Right kidney (tissue), 1 donor: ENCODE data around the gene UBE3C.
"Not testable (repeated sequence)": the region's sequence is repeated elsewhere in the genome, so short reads cannot be mapped to it uniquely, and the experiment has no call there.

Experiments
- DNase-seq: peaks from one replicate; pipeline ENCODE4 v3.0.0-alpha.2; 2016

Gene UBE3C

GRCh38 chr7:157271991-157272324 is 133.2 kb downstream of the UBE3C start:
- no peak for DNase-seq

GRCh38 chr7:157272351-157273207 is 133.9 kb downstream of the UBE3C start:
- DNase-seq, result no peak

- DNase-seq, result peak; percentile 67
These were observed 134.7 kb downstream of the UBE3C start for GRCh38 chr7:157273208-157274093.

- not testable (repeated sequence) for DNase-seq
These were observed 135.4 kb downstream of the UBE3C start for GRCh38 chr7:157274094-157274634.

- no peak for DNase-seq
These were observed 136.3 kb downstream of the UBE3C start for GRCh38 chr7:157274991-157275427.

GRCh38 chr7:157276091-157276561 is 137.4 kb downstream of the UBE3C start:
- DNase-seq, result no peak

- no peak for DNase-seq
These were observed 138.2 kb downstream of the UBE3C start for GRCh38 chr7:157276731-157277562.

- not testable (repeated sequence) for DNase-seq
These were observed 138.8 kb downstream of the UBE3C start for GRCh38 chr7:157277568-157277967.

- DNase-seq, result no peak
These were observed 139.6 kb downstream of the UBE3C start for GRCh38 chr7:157278167-157278790.

- DNase-seq, result peak; percentile 63
These were observed 140.3 kb downstream of the UBE3C start for GRCh38 chr7:157278791-157279724.

- no peak for DNase-seq
These were observed 141.1 kb downstream of the UBE3C start for GRCh38 chr7:157279741-157280215.

GRCh38 chr7:157280216-157280841 is 141.6 kb downstream of the UBE3C start:
- DNase-seq, result no peak

GRCh38 chr7:157281221-157281998 is 142.7 kb downstream of the UBE3C start:
- no peak for DNase-seq

- DNase-seq, result no peak
These were observed 143.5 kb downstream of the UBE3C start for GRCh38 chr7:157282141-157282801.

GRCh38 chr7:157284229-157285014 is 145.7 kb downstream of the UBE3C start:
- DNase-seq, result no peak

- no peak for DNase-seq
These were observed 152.8 kb downstream of the UBE3C start for GRCh38 chr7:157291404-157292080.

GRCh38 chr7:157292258-157292657 is 153.5 kb downstream of the UBE3C start:
- no peak for DNase-seq
